HL-60 (cell line): ENCODE results near the gene USF2.

Experiments
- DNase-seq, 2 experiments: peaks; one replicate each; pipeline ENCODE4 v3.0.0-alpha.2; 2010 to 2020; ENCODE audit warnings: low read depth in 1 of 2, low spot score in 1 of 2
- H3K27ac ChIP-seq: fragments of 250-450 bp; sonication (Bioruptor Pico); replicated peaks from 2 replicates; pipeline ENCODE4 v1.5.1; 2020; ENCODE audit warnings: mild to moderate bottlenecking, moderate library complexity
- H3K27me3 ChIP-seq: fragments of 250-450 bp; sonication (Bioruptor Pico); 2 replicates; pipeline ENCODE4 v1.5.1; 2021; ENCODE audit warnings: mild to moderate bottlenecking, moderate library complexity; ENCODE audit not compliant: insufficient read depth, poor library complexity, severe bottlenecking
- H3K4me3 ChIP-seq: replicated peaks from 2 replicates; pipeline ENCODE4 v1.5.1; 2011; ENCODE audit warnings: mild to moderate bottlenecking, control low read depth, low read length; ENCODE audit not compliant: insufficient read depth
- CTCF ChIP-seq: IDR thresholded peaks from one replicate; pipeline ENCODE4 v1.5.1; 2011; ENCODE audit warnings: low read length, control low read depth, inconsistent platforms; ENCODE audit not compliant: insufficient read depth
- GABPA ChIP-seq: IDR thresholded peaks from 2 replicates; pipeline ENCODE4 v1.6.1; 2012; ENCODE audit warnings: low read depth
- POLR2AphosphoS5 ChIP-seq: IDR thresholded peaks from 2 replicates; pipeline ENCODE4 v1.6.1; 2012; ENCODE audit warnings: low read depth
- SPI1 ChIP-seq: IDR thresholded peaks from 2 replicates; pipeline ENCODE4 v1.6.1; 2012; ENCODE audit warnings: low read depth, mild to moderate bottlenecking, borderline replicate concordance
- TF ChIP-seq, protein P1 (sequence below): IDR thresholded peaks from 2 replicates; pipeline ENCODE4 v1.6.1; 2012; ENCODE audit warnings: low read depth; ENCODE audit not compliant: insufficient replicate concordance

USF2 gene

DNA sequence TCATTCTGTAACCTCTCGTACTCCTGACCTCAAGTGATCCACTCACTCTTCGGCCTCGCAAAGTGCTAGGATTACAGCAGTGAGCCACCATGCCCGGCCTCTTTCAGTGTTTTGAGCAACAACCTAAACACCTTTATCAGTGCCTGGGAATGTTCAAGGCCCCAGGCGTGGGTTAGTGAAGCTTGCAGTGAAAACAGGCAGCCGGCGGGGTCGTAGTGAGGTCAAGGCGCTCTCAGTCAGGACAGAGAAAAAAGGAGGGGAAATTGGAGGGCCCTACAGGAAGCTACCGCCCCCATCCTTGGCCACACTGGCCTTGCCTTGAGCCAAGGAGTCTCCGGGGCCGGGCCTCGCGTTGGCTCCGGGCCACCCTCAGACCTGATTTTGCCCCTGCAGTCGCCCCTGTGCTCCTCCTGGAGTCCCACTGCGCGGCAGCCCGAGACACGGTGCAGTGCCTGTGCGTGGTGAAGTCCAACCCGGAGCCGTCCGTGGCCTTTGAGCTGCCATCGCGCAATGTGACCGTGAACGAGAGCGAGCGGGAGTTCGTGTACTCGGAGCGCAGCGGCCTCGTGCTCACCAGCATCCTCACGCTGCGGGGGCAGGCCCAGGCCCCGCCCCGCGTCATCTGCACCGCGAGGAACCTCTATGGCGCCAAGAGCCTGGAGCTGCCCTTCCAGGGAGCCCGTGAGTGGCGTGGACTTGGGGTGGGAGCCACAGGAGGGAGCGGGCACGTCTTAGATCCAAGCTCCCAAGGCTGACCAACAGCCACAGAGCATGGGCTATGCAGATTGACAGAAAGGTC is 40.9 kb downstream of the USF2 start:
- Histone ChIP-seq H3K27me3 (no peaks in the 10 kb centered on the region), H3K27ac (no peak overlapping the region), H3K4me3 (no peak overlapping the region)
- TF ChIP-seq, protein P1, sequence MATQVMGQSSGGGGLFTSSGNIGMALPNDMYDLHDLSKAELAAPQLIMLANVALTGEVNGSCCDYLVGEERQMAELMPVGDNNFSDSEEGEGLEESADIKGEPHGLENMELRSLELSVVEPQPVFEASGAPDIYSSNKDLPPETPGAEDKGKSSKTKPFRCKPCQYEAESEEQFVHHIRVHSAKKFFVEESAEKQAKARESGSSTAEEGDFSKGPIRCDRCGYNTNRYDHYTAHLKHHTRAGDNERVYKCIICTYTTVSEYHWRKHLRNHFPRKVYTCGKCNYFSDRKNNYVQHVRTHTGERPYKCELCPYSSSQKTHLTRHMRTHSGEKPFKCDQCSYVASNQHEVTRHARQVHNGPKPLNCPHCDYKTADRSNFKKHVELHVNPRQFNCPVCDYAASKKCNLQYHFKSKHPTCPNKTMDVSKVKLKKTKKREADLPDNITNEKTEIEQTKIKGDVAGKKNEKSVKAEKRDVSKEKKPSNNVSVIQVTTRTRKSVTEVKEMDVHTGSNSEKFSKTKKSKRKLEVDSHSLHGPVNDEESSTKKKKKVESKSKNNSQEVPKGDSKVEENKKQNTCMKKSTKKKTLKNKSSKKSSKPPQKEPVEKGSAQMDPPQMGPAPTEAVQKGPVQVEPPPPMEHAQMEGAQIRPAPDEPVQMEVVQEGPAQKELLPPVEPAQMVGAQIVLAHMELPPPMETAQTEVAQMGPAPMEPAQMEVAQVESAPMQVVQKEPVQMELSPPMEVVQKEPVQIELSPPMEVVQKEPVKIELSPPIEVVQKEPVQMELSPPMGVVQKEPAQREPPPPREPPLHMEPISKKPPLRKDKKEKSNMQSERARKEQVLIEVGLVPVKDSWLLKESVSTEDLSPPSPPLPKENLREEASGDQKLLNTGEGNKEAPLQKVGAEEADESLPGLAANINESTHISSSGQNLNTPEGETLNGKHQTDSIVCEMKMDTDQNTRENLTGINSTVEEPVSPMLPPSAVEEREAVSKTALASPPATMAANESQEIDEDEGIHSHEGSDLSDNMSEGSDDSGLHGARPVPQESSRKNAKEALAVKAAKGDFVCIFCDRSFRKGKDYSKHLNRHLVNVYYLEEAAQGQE = no peak
- no peak for TF ChIP-seq GABPA
- TF ChIP-seq SPI1 = no peak
- no peak for TF ChIP-seq CTCF
- no peak for TF ChIP-seq POLR2AphosphoS5
- DNase-seq = no peak

DNA sequence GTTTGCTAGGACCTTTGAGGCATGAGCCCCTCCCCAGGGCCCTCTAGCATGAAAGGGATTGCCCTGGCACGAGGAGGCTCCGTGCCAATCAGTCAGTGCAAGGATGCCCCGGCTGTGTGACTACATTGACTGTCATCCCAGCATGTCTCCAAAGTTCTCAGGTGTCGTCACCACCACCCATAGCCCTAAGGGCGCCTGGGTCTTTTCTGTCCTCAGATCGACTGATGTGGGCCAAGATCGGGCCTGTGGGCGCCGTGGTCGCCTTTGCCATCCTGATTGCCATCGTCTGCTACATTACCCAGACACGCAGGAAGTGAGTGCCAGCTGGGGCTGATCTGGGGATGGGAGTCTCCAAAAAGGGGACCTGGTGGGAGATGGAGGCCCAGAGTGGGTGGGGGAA is 41.6 kb downstream of the USF2 start:
- Histone ChIP-seq H3K27ac (no peak overlapping the region), H3K27me3 (no peaks in the 10 kb centered on the region), H3K4me3 (no peak overlapping the region)
- TF ChIP-seq CTCF = no peak
- TF ChIP-seq, protein P1 = no peak
- no peak for TF ChIP-seq SPI1
- TF ChIP-seq GABPA = no peak
- TF ChIP-seq POLR2AphosphoS5 = no peak
- DNase-seq = no peak

- H3K27me3 ChIP-seq = no peaks in the 10 kb centered on the region
- TF ChIP-seq GABPA (no peak), CTCF (no peak), POLR2AphosphoS5 (no peak), SPI1 (no peak)
- TF ChIP-seq, protein P1 = no peak
- DNase-seq = no peak
- H3K4me3 ChIP-seq = no peak overlapping the region
- H3K27ac ChIP-seq = no peak overlapping the region
These were observed 42.2 kb downstream of the USF2 start for GRCh38 chr19:35310811-35311465.
